Neural cell (in vitro differentiated cells): ENCODE measurements around the gene WSB1. TPM values are rescaled to one million over a fixed set of nuclear protein-coding genes. Genes with fewer than 3 reads are reported as not detected.

ENCODE experiments used
- H2AFZ ChIP-seq: fragments of 200-600, 300-800 bp; sonication (generic), shearing (Covaris generic); 2 replicates; pipeline ENCODE4 v1.6.0; 2014; ENCODE audit warnings: low read depth, mild to moderate bottlenecking, antibody characterized with exemption, low read length, moderate library complexity
- H3F3A ChIP-seq: fragments of 200-600 bp; shearing (Covaris generic); 2 replicates; pipeline ENCODE4 v1.6.1; 2016; ENCODE audit warnings: mild to moderate bottlenecking, moderate library complexity, mixed read lengths, antibody characterized with exemption, low read length; ENCODE audit not compliant: insufficient read depth, poor library complexity, severe bottlenecking
- H3K27ac ChIP-seq: fragments of 200-600, 300-800 bp; sonication (generic), shearing (Covaris generic); 2 replicates; pipeline ENCODE4 v1.5.1; 2014; ENCODE audit warnings: mild to moderate bottlenecking, low read length, moderate library complexity
- H3K27me3 ChIP-seq: fragments of 300-800, 200-600 bp; sonication (generic), shearing (Covaris generic); 2 replicates; pipeline ENCODE4 v1.6.0; 2014; ENCODE audit warnings: mild to moderate bottlenecking, low read depth, low read length, moderate library complexity; ENCODE audit not compliant: insufficient read depth
- H3K36me3 ChIP-seq: fragments of 300-800, 200-600 bp; sonication (generic), shearing (Covaris generic); 2 replicates; pipeline ENCODE4 v1.5.1; 2014; ENCODE audit warnings: mild to moderate bottlenecking, antibody characterized with exemption, low read length, moderate library complexity; ENCODE audit not compliant: insufficient read depth
- H3K4me2 ChIP-seq: fragments of 300-800, 200-600 bp; sonication (generic), shearing (Covaris generic); 2 replicates; pipeline ENCODE4 v1.6.0; 2014; ENCODE audit warnings: mild to moderate bottlenecking, low read length
- H3K4me3 ChIP-seq: fragments of 300-800, 200-600 bp; sonication (generic), shearing (Covaris generic); 2 replicates; pipeline ENCODE4 v1.5.1; 2014; ENCODE audit warnings: mild to moderate bottlenecking, low read length, moderate library complexity
- H3K79me2 ChIP-seq: fragments of 200-600 bp; shearing (Covaris generic); replicated peaks from 2 replicates; pipeline ENCODE4 v1.6.0; 2014; ENCODE audit warnings: mild to moderate bottlenecking, low read length, moderate library complexity; ENCODE audit not compliant: insufficient read depth
- H3K9ac ChIP-seq: fragments of 300-800, 200-600 bp; sonication (generic), shearing (Covaris generic); 2 replicates; pipeline ENCODE4 v1.6.1; 2016; ENCODE audit warnings: mild to moderate bottlenecking, low read length, mixed read lengths
- H3K9me2 ChIP-seq: fragments of 200-600 bp; shearing (Covaris generic); 2 replicates; pipeline ENCODE4 v1.6.1; 2016; ENCODE audit warnings: mild to moderate bottlenecking, low read length, mixed read lengths; ENCODE audit not compliant: insufficient read depth
- H3K9me3 ChIP-seq: fragments of 200-600, 300-800 bp; sonication (generic), shearing (Covaris generic); 2 replicates; pipeline ENCODE4 v1.6.1; 2016; ENCODE audit warnings: mild to moderate bottlenecking, mixed run types, low read length, moderate library complexity, mixed read lengths
- H4K20me1 ChIP-seq: fragments of 200-600 bp; shearing (Covaris generic); 2 replicates; pipeline ENCODE4 v1.6.1; 2016; ENCODE audit warnings: mild to moderate bottlenecking, mixed run types; ENCODE audit not compliant: insufficient read depth
- EP300 ChIP-seq: fragments of 450-650 bp; conservative IDR thresholded peaks from 2 replicates; pipeline ENCODE4 v1.6.1; 2014; ENCODE audit warnings: antibody characterized with exemption, mild to moderate bottlenecking, moderate library complexity; ENCODE audit not compliant: poor library complexity, severe bottlenecking
- EZH2 ChIP-seq: fragments of 200-600, 300-800 bp; shearing (Covaris generic), sonication (generic); IDR thresholded peaks from 2 replicates; pipeline ENCODE4 v1.6.1; 2014; ENCODE audit warnings: antibody characterized with exemption, low read length, borderline replicate concordance, mild to moderate bottlenecking; ENCODE audit not compliant: insufficient read depth, poor library complexity, severe bottlenecking
- MXI1 ChIP-seq: fragments of 450-650 bp; conservative IDR thresholded peaks from 2 replicates; pipeline ENCODE4 v1.6.1; 2014; ENCODE audit warnings: antibody characterized with exemption, mild to moderate bottlenecking; ENCODE audit not compliant: poor library complexity, severe bottlenecking
- POLR2AphosphoS5 ChIP-seq: IDR thresholded peaks from 2 replicates; pipeline ENCODE4 v1.6.1; 2012
- RAD21 ChIP-seq: fragments of 450-650 bp; conservative IDR thresholded peaks from 2 replicates; pipeline ENCODE4 v1.6.1; 2014; ENCODE audit warnings: antibody characterized with exemption, mild to moderate bottlenecking, moderate library complexity
- REST ChIP-seq: IDR thresholded peaks from 2 replicates; pipeline ENCODE4 v1.6.1; 2012; ENCODE audit warnings: borderline replicate concordance
- SMC3 ChIP-seq: fragments of 450-650 bp; conservative IDR thresholded peaks from 2 replicates; pipeline ENCODE4 v1.6.1; 2014; ENCODE audit warnings: antibody characterized with exemption, mild to moderate bottlenecking, moderate library complexity; ENCODE audit not compliant: poor library complexity
- TAF1 ChIP-seq: IDR thresholded peaks from 2 replicates; pipeline ENCODE4 v1.6.1; 2012; ENCODE audit warnings: low read depth
- polyA plus RNA-seq: library from polyadenylated mRNA; depleted of rRNA; stranded (reverse); fragments of >200 nt; gene quantifications from 2 replicates; pipeline ENCODE4 v1.2.3, GENCODE V29; 2014
- TF ChIP-seq, protein P1 (sequence below): fragments of 450-650 bp; IDR thresholded peaks from 2 replicates; pipeline ENCODE4 v1.5.1; 2014; ENCODE audit warnings: antibody characterized with exemption, mild to moderate bottlenecking, moderate library complexity; ENCODE audit not compliant: poor library complexity, severe bottlenecking

Gene WSB1
- polyA plus RNA-seq, 1 donor from 2014 or later = 1,828 TPM

GRCh38 chr17:27264068-27264812 is 29.7 kb upstream of the WSB1 start:
- Histone ChIP-seq H3F3A (no peaks in the 10 kb centered on the region), H3K9me2 (no peaks in the 10 kb centered on the region), H3K79me2 (no peaks in the 10 kb centered on the region), H3K9me3 (no peaks in the 10 kb centered on the region), H3K27me3 (no peaks in the 10 kb centered on the region), H4K20me1 (no peaks in the 10 kb centered on the region), H3K27ac (no peak overlapping the region), H3K4me3 (no peak overlapping the region), H2AFZ (no peak overlapping the region), H3K36me3 (no peaks in the 10 kb centered on the region), H3K4me2 (no peak overlapping the region), H3K9ac (no peak overlapping the region)
- TF ChIP-seq, protein P1, sequence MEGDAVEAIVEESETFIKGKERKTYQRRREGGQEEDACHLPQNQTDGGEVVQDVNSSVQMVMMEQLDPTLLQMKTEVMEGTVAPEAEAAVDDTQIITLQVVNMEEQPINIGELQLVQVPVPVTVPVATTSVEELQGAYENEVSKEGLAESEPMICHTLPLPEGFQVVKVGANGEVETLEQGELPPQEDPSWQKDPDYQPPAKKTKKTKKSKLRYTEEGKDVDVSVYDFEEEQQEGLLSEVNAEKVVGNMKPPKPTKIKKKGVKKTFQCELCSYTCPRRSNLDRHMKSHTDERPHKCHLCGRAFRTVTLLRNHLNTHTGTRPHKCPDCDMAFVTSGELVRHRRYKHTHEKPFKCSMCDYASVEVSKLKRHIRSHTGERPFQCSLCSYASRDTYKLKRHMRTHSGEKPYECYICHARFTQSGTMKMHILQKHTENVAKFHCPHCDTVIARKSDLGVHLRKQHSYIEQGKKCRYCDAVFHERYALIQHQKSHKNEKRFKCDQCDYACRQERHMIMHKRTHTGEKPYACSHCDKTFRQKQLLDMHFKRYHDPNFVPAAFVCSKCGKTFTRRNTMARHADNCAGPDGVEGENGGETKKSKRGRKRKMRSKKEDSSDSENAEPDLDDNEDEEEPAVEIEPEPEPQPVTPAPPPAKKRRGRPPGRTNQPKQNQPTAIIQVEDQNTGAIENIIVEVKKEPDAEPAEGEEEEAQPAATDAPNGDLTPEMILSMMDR = no peak
- no peak for TF ChIP-seq POLR2AphosphoS5
- no peak for TF ChIP-seq SMC3
- TF ChIP-seq TAF1 = no peak
- TF ChIP-seq REST = no peak
- TF ChIP-seq EP300 = no peak

DNA sequence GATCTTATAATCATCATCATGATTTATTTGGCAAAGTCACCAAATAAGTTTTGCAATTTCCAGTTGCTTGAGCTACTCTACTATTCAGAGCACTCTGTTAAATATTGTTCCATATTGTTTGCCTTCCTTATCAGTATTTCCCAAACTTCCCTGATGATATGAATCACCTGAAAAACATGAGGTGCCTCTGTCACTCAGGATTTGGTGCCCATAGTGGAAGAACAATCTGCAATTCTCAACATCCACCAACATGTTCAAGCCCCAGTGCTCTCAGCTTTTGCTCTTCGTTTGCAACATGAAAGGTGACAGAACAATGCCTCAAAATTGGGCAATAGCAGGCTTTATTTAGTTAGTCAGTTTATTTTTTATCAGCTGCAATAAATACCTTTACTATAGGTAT is 28.6 kb upstream of the WSB1 start:
- Histone ChIP-seq H3K36me3 (no peaks in the 10 kb centered on the region), H3K9ac (no peak overlapping the region), H3K9me3 (no peaks in the 10 kb centered on the region), H3K79me2 (no peaks in the 10 kb centered on the region), H3F3A (no peaks in the 10 kb centered on the region), H2AFZ (no peak overlapping the region), H3K4me2 (no peak overlapping the region), H3K4me3 (no peak overlapping the region), H4K20me1 (no peaks in the 10 kb centered on the region), H3K27me3 (no peaks in the 10 kb centered on the region), H3K9me2 (no peaks in the 10 kb centered on the region), H3K27ac (no peak overlapping the region)
- TF ChIP-seq SMC3 = no peak
- TF ChIP-seq, protein P1 = no peak
- TF ChIP-seq MXI1 = no peak
- no peak for TF ChIP-seq REST
- TF ChIP-seq TAF1 = no peak
- TF ChIP-seq EZH2 = no peak
- TF ChIP-seq POLR2AphosphoS5 = no peak
- TF ChIP-seq EP300 = no peak
- no peak for TF ChIP-seq RAD21
